Neural progenitor cell (in vitro differentiated cells): Measurements from ENCODE around the gene ABL1.
"Not testable (repeated sequence)": the region's sequence is repeated elsewhere in the genome, so short reads cannot be mapped to it uniquely, and the experiment has no call there.

ENCODE experiments used
- CTCF ChIP-seq: fragments of 200-600 bp; sonication (generic); IDR thresholded peaks from 2 replicates; pipeline ENCODE4 v1.5.1; 2017; ENCODE audit warnings: antibody characterized with exemption, mild to moderate bottlenecking
- EZH2 ChIP-seq: fragments of 200-600 bp; sonication (generic); IDR thresholded peaks from 2 replicates; pipeline ENCODE4 v1.6.1; 2017; ENCODE audit warnings: antibody characterized with exemption, mild to moderate bottlenecking, moderate library complexity

GRCh38 chr9:130803116-130803515 is 31.9 kb upstream of the ABL1 start:
- TF ChIP-seq CTCF, EZH2: not testable (repeated sequence)
